Stimulated activated CD4-positive, alpha-beta T cell treated with anti-CD3 and anti-CD28 coated beads, TNF-alpha, amount 100 ng/mL, for 4 hours (primary cell): Measurements from ENCODE around the gene GPR3.
"Not testable (repeated sequence)": the region's sequence is repeated elsewhere in the genome, so short reads cannot be mapped to it uniquely, and the experiment has no call there.

Experiments
- DNase-seq, 3 experiments: peaks; one replicate each; pipeline ENCODE4 v3.0.0-alpha.2; 2020; ENCODE audit warnings: low read depth in 3 of 3

GPR3 gene

GRCh38 chr1:27423709-27424108, 31.3 kb downstream of the GPR3 start:
- DNase-seq, result no peak

- no peak for DNase-seq
Observed at GRCh38 chr1:27427329-27427728, 34.9 kb downstream of the GPR3 start.

- no peak for DNase-seq
Observed at GRCh38 chr1:27427816-27428315, 35.4 kb downstream of the GPR3 start.

- peak in 1 of 3 experiments; percentile 13 for DNase-seq
Observed at GRCh38 chr1:27428316-27429028, 36.0 kb downstream of the GPR3 start.

- no peak for DNase-seq
Observed at GRCh38 chr1:27429029-27429425, 36.6 kb downstream of the GPR3 start.

GRCh38 chr1:27430903-27431600, 38.6 kb downstream of the GPR3 start:
- DNase-seq, result no peak

- DNase-seq, result no peak
Observed at GRCh38 chr1:27431601-27431940, 39.1 kb downstream of the GPR3 start.

- not testable (repeated sequence) for DNase-seq
Observed at GRCh38 chr1:27432725-27433124, 40.3 kb downstream of the GPR3 start.

- no peak for DNase-seq
Observed at GRCh38 chr1:27433706-27434105, 41.3 kb downstream of the GPR3 start.

- no peak for DNase-seq
Observed at GRCh38 chr1:27435566-27436203, 43.3 kb downstream of the GPR3 start.

- no peak for DNase-seq
Observed at GRCh38 chr1:27436204-27437159, 44.1 kb downstream of the GPR3 start.

GRCh38 chr1:27438621-27439061, 46.2 kb downstream of the GPR3 start:
- DNase-seq, result no peak

- DNase-seq, result no peak
Observed at GRCh38 chr1:27439150-27439549, 46.7 kb downstream of the GPR3 start.

- no peak for DNase-seq
Observed at GRCh38 chr1:27444632-27445031, 52.2 kb downstream of the GPR3 start.
